GM21390 (cell line): ENCODE results near the gene FAR1.
A peak's percentile ranks its signal among the peaks of the same experiment; 100 is the strongest.
"Not testable (repeated sequence)": the region's sequence is repeated elsewhere in the genome, so short reads cannot be mapped to it uniquely, and the experiment has no call there.

Experiments
- ATAC-seq: cut with Tn5 transposase; IDR thresholded peaks from one replicate; pipeline ENCODE4 v1.9.1; 2021; ENCODE audit not compliant: unreplicated experiment

The FAR1 gene

GRCh38 chr11:13668102-13668956 is at the start of gene FAR1:
Gene FAR1 (plus strand): TSS chr11:13668668. CDS start chr11:13694766, 26,098 bp downstream.
- ATAC-seq = peak; percentile 87

DNA sequence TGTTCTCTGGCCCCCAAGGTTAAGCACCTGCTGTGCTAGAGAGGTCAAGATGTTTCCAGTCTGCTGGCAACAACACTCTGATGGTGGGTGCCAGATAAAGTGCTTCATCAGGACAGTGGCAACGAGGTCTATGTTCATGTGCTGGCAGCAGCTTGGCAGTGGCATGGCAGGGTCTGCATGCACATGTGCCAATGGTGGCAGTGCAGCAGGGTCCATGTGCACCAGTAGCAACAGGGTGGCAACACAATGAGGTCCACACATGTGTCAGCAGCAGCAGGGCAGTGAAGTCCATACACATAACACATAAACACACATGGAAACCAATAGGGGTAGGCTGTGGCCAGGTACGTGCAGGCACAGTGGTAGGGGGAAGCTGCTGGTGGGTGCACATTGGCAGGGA is 48.4 kb upstream of the FAR1 start:
- ATAC-seq = no peak

DNA sequence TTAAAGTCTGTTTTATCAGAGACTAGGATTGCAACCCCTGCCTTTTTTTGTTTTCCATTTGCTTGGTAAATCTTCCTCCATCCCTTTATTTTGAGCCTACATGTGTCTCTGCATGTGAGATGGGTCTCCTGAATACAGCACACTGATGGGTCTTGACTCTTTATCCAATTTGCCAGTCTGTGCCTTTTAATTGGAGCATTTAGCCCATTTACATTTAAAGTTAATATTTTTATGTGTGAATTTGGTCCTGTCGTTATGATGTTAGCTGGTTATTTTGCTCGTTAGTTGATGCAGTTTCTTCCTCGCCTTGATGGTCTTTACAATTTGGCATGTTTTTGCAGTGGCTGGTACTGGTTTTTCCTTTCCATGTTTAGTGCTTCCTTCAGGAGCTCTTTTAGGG is 41.6 kb upstream of the FAR1 start:
- not testable (repeated sequence) for ATAC-seq

- ATAC-seq = not testable (repeated sequence)
Observed at GRCh38 chr11:13628634-13629033, 39.8 kb upstream of the FAR1 start.

- no peak for ATAC-seq
Observed at GRCh38 chr11:13629779-13630178, 38.7 kb upstream of the FAR1 start.

DNA sequence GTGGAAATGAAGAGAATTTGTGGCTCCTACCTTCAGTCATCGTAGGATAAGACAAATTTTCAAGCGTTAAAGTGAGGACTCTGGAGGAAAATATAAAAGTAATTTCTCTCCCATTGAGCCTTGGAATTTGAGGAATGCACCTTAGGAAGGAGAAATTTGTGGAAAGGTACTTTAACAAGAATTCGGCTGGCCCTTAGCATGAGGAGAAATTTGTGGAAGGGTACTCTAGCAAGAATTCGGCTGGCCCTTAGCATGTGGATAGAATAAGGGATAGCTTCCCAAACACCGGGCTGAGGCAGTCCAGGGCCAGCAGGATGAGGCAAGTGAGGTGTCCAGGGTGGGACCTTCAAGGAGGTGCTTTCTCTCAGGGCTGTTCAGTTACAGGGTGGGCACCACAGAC is 33.2 kb upstream of the FAR1 start:
- ATAC-seq = no peak

DNA sequence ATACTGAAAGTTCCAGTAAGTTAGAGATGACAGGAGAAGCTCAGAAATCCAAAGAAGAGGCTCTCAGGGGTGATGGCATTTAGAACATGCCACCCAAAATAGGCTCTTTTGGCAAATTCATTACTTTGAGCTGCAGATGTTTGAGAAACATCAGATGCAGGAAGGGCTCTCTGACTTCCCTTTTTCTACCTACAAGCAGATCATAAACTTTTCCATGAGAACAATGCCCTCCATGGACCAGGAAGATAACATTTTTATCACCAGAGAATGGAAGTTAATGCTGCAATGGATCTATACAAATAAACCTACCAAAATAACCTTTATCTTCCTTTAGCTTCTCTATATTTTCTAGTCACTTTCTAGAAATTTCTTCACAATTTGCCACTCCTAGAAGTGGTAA is 32.7 kb upstream of the FAR1 start:
- ATAC-seq = no peak

GRCh38 chr11:13637125-13638069 is 31.1 kb upstream of the FAR1 start:
- ATAC-seq = no peak

DNA sequence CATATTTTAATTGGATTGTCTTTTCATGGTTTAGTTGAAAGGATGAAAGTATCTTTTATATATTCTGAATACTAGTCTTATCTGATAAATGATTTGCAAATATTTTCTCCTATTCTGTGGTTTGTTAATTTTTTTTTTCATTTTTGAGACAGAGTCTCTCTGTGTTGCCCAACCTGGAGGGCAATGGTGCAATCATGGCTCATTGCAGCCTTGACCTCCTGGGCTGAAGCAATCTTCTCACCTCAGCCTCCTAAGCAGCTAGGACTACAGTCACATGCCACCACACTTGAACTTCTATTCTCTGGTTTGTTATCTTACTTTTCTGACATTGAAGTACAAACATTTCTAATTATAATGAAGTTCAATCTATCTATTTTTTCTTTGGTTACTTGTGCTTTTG is 30.0 kb upstream of the FAR1 start:
- ATAC-seq = no peak

DNA sequence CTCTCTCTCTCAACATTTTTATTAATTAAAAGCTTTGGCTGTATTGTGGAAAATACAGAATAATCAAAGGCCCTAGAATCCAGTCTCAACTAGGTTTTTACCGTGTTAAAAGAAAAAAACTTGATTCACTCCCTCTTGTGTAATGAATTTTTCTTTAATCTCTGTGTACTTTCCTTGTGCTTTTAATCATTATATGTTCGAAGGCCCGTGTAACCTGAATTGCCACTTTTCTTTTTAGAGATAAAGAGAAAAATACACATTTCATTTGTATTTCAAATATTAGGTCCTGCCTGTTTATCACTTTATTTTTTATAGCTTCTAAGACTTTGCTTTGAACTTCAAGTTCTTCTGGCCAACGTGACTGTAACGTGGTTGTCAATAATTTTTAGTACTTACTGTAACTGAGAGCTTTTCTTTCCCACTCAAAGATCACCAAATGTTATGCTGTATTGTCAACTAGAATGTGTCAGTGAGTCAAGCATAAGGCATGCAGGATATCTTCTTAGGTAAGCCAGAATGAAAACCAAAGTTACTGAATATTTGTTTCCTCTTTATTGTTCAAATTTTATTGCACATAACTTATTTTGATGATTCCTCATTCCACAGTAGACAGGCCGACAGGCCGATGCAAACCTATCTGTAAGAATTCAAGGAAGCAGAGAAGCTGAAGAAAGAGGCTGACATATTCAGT is 23.3 kb upstream of the FAR1 start:
- no peak for ATAC-seq

DNA sequence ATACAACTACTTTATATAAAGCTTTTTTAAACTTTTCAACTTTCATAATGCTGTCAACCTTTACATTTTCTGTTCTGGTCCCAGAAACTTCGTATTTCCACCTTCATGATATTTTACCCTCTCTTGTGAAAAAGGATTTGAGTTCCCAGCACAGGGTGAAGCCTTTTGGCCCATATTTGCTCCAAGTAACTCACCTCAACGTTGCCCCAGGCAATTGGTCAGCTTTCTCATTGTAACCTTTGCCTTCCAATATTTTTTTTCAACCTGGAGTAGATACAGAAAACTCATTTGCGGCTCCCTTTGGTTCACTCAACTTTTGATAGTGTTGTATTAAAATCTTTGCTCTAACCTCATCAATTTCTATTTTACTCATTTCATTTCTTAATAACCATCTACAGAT is 21.1 kb upstream of the FAR1 start:
- ATAC-seq = no peak

- no peak for ATAC-seq
Observed at GRCh38 chr11:13649619-13650018, 18.8 kb upstream of the FAR1 start.

GRCh38 chr11:13651515-13651914 is 17.0 kb upstream of the FAR1 start:
- ATAC-seq = not testable (repeated sequence)

DNA sequence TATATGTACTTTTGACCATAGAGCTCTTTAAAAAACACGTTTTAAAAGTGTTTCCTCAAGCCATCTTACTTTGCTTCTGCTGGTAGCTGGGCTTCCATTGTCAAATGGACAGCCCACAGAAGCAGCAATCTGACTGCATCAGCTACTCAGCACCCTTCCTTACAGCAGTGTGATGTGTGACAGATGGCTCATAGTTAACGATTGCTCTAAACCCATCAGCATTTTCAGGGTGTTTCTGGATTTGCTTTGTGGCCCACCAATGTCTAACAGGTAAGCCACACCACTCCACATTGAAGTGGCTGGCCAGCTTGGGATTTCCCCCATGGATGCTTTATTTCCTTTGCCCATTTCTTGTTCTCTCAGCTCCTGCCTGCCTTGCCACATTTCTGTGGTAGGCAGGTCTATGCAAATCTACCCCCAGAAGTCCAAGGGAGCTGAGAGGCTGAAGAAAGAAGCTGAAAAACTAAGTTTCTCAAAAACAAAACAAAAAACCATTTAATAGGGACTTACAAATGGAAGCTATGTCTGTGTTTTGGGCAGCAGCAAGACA is 7.3 kb upstream of the FAR1 start:
- ATAC-seq = no peak

- ATAC-seq = no peak
Observed at GRCh38 chr11:13663631-13664071, 4.8 kb upstream of the FAR1 start.

DNA sequence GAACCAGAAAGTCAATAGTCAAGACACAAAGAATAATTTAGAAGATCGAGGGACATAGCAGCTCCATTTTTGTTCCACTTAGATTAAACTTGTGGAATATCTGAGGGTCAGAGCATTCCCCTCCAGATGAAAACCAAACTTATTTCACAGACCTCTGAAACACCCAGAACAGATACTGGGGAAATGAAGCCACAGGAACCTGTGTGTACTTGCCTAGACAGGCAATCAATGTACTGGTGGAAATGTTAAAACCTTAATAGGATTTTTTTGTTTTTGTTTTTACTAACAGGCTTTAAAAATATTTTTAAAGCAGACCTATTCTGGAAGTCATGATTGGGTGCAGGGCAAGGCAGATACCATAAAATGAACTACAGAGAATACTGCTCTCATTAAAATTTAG is 4.1 kb upstream of the FAR1 start:
- no peak for ATAC-seq

- ATAC-seq = no peak
Observed at GRCh38 chr11:13666708-13667107, 1.8 kb upstream of the FAR1 start.

GRCh38 chr11:13667245-13667644 is 1.2 kb upstream of the FAR1 start:
- ATAC-seq = no peak

DNA sequence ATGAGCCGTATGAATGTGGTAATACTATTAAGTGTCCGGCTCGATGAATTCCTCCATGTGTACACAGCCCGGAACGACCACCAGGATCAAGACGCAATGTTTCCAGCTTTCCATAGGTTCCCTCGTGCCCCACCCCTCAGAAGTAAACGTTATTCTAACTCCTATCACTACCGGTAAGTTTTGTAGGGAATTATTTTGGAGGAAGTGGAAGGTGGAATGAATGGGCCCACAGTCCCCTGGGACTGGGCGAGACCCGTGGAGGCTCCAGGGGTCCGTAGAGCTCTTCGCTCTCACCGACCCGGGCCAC is 720 bp upstream of the FAR1 start:
- no peak for ATAC-seq

GRCh38 chr11:13668957-13669521 is 571 bp downstream of the FAR1 start:
- peak; percentile 13 for ATAC-seq
